GM21723 (cell line): ENCODE measurements around the gene ZNF407.
A peak's percentile ranks its signal among the peaks of the same experiment; 100 is the strongest.

Experiments used
- ATAC-seq: cut with Tn5 transposase; IDR thresholded peaks from one replicate; pipeline ENCODE4 v1.9.1; 2021; ENCODE audit warnings: mild to moderate bottlenecking, moderate library complexity; ENCODE audit not compliant: unreplicated experiment

The ZNF407 gene

GRCh38 chr18:74778191-74778847 lies 180.6 kb downstream of the ZNF407 start:
- ATAC-seq = no peak

DNA sequence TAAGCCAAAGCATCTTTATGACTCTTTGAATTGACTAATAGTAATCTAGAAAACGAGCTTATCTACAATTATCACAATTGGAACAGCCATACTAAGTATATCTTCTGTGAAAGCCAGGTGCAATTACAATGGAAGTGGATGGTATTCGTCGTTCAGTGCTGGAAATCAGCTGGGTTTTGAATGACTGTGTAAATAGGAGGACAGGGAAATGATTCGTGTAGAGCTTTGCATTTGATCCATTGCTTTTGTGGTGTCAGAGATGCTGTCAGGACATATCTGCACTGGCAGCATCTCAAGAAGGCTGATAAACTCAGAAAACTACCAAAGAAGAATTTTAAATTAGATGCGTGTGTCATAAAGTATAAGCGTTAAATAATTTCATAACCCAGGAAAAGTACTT lies 187.1 kb downstream of the ZNF407 start:
- no peak for ATAC-seq

- ATAC-seq = no peak
Measured at GRCh38 chr18:74785632-74786031, 188.0 kb downstream of the ZNF407 start.

DNA sequence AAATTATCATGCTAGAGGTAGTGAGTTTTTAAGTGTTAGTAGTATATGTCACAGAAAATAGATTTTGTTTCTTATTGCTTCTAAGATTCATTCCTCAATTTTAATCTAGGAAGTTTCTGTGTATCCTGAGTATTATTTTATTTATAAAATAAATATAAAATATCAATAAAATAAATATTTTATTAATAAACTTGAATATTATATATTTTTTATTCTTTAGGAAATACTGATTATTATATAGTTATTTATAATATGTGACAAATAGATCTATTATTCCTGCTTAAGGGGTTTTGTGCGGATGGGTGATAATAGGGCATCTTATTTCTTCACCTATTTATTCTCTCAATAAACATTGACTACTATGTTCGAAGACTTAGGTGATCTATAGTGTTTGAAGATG lies 191.0 kb downstream of the ZNF407 start:
- ATAC-seq = no peak

GRCh38 chr18:74789078-74789477 lies 191.4 kb downstream of the ZNF407 start:
- no peak for ATAC-seq

DNA sequence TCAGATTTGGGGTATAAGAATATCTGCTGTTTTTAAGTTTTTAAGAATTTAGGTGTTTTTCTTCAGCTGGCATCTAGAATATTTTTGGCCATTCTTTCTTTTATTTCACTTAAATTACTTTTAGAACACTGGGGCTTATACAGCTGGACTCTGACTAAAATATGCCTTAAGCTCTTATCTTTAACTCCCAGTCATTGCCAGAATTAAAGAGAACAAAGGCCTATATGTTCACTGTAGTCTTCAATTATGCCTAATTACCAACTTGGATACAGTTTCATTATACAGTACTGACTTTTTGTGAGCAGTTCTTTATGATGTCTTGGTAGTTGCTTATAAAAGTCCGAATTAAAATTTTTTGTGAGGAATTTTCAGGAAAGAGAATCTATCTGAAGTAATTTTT lies 192.8 kb downstream of the ZNF407 start:
- no peak for ATAC-seq

- no peak for ATAC-seq
Measured at GRCh38 chr18:74791501-74792194, 194.0 kb downstream of the ZNF407 start.

DNA sequence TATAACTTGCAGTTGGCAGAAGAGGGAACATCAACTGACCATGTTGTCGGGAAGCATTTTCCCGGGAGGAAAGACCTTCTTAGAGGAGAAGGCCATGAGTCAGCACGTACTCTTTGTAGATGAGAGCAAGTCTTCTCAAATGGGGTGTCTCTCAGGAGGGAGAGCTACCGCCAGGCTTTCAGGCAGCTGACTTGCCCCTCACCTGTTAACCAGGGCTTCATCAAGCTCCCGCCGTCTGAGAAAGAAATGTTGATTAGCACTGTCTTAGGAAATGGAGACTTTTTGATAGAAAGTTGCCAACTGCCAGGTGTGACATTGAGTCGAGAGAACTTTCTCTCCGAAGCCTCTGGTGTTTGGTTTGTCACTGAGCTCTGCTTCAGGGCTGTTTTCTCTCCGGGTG lies 196.1 kb downstream of the ZNF407 start:
- no peak for ATAC-seq

DNA sequence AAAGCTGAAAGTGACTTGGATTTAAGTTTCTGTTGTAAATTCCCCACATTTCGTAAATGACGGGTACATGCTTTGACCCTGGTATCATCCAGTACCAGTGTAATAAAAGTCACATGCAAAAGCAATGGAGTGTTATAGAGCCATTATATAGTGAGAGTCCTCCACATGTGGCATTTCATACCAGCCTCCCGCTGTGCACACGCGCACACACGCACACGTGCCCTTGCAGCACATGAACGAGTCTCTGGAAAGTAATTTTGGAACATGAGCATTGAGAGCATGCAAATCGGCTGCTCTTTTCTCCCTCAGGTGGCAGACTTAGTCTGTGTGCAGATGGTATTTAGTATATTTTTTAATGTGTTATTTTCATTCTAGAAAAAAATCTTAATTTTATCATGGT lies 198.1 kb downstream of the ZNF407 start:
- ATAC-seq = no peak

- ATAC-seq = no peak
Measured at GRCh38 chr18:74796211-74796610, 198.5 kb downstream of the ZNF407 start.

GRCh38 chr18:74796841-74797576 lies 199.3 kb downstream of the ZNF407 start:
- peak; percentile 98 for ATAC-seq

DNA sequence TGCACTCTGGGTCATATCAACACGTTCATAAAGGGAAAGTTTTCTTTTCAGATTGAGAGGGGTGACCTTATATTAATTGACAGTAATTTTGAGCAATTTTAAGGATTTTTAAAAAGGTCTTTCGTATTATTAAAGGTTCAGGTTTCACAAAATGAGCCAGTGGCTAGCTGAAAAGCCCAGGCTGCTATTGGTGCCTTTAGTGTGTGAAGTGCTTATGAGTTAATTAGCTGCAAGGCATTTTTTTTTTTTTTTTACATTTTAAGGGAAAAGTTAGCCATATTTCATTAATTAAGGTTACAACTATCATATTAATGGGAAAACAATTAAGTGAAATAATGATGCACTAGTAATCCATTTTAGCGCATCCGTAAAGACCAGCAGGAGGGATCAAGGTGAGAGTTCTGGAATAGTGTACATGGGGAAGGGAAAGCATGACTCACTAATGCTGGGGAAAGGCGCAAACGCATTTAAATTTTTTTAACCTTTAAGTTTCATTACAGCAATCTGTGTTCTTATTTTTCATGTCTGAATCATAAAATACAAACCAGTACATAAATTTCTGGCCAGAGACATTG lies 200.0 kb downstream of the ZNF407 start:
- ATAC-seq = peak; percentile 33

GRCh38 chr18:74799542-74799941 lies 201.9 kb downstream of the ZNF407 start:
- no peak for ATAC-seq

- no peak for ATAC-seq
Measured at GRCh38 chr18:74800098-74800497, 202.4 kb downstream of the ZNF407 start.

- ATAC-seq = no peak
Measured at GRCh38 chr18:74803117-74803516, 205.4 kb downstream of the ZNF407 start.

DNA sequence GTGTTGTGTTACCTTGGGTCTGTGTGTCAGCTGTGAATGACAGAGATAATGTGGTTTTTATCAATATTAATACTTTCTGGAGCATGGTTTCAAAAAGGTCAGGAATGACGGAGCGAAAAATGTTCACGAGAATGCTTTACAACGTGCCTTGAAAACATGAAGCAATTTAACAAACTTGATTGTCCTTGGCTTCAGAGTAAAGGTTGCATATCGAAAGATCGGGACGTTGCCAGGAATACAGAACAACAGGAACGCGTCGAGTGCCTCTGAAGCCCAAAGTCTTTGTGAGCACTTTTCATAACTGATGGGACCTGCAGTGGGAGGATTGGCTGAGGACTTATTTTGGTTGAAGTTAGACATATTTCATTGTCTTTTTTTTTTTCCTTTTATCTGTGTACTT lies 206.1 kb downstream of the ZNF407 start:
- no peak for ATAC-seq

GRCh38 chr18:74804677-74805076 lies 207.0 kb downstream of the ZNF407 start:
- no peak for ATAC-seq

GRCh38 chr18:74806073-74806472 lies 208.4 kb downstream of the ZNF407 start:
- ATAC-seq = no peak

- ATAC-seq = peak; percentile 99
Measured at GRCh38 chr18:74806700-74807416, 209.2 kb downstream of the ZNF407 start.

DNA sequence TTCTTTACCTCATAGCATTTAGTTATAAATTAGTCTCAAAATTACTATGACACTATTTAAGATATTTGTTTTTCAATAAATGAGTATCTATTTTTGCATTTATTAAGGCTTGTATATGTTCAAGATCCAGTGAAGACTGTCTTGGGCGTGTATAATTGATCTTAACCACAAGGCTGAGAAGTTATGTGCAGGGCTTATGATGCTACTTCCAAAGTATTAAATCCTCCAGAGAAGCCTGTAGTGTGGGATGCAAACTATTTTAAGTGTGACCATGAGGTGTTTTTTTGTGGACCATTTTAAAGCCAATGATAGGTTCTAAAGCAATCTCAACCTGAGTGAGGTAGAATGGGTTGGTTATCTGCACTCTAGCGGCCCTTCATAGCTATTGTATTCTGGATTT lies 219.9 kb downstream of the ZNF407 start:
- no peak for ATAC-seq
